ENCODE data around the gene ITGA11. TPM values are rescaled to one million over a fixed set of nuclear protein-coding genes. Genes with fewer than 3 reads are reported as not detected.
"Not testable (repeated sequence)": the region's sequence is repeated elsewhere in the genome, so short reads cannot be mapped to it uniquely, and the experiment has no call there.

Gene ITGA11
- total RNA-seq, 1 donor from 2014 or later: 0.92 TPM

DNA sequence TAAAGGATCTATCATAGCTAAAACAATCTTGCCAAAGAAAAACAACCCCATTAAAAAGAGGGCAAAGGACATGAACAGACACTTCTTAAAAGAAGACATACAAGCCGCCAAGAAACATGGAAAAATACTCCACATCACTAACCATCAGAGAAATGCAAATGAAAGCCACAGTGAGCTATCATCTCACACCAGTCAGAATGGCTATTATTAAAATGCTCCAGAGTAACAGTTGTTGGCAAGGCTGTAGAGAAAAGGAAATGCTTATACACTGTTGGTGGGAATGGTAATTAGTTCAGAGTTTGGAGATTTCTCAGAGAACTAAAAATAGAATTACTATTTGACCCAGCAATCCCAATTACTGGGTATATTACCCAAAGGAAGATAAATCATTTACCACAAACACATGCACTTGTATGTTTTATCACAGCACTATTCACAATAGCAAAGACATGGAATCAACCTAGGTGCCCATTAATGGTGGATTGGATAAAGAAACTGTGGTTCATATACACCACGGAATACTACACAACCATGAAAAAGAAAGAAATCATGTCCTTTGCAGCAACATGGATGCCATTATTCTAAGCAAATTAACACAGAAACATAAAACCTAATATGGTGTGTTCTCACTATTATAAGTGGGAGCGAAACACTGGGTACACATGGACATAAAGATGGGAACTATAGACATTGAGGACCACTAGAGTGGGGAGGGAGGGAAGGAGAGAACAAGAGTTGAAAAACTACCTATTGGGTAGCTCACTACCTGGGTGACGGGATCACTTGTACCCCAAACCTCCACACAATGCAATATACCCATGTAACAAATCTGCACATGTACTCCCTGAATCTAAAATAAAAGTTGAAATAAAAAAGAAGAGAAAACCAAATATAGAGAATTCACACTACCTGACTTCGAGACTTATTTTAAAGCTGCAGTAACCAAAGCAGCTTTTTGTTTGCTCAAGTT, 32.6 kb downstream of the ITGA11 start:
- H3K9me3 Mint-ChIP-seq: no peaks in the 10 kb centered on the region
- peaks cover 6% of the 10 kb centered on the region for H3K27me3 Mint-ChIP-seq
- H3K27ac Mint-ChIP-seq: no peak overlapping the region
- H3K36me3 Mint-ChIP-seq: no peaks in the 10 kb centered on the region
- H3K4me1 Mint-ChIP-seq (ENCODE audit: unreplicated experiment): no peaks in the 10 kb centered on the region
- TF ChIP-seq, protein P1, sequence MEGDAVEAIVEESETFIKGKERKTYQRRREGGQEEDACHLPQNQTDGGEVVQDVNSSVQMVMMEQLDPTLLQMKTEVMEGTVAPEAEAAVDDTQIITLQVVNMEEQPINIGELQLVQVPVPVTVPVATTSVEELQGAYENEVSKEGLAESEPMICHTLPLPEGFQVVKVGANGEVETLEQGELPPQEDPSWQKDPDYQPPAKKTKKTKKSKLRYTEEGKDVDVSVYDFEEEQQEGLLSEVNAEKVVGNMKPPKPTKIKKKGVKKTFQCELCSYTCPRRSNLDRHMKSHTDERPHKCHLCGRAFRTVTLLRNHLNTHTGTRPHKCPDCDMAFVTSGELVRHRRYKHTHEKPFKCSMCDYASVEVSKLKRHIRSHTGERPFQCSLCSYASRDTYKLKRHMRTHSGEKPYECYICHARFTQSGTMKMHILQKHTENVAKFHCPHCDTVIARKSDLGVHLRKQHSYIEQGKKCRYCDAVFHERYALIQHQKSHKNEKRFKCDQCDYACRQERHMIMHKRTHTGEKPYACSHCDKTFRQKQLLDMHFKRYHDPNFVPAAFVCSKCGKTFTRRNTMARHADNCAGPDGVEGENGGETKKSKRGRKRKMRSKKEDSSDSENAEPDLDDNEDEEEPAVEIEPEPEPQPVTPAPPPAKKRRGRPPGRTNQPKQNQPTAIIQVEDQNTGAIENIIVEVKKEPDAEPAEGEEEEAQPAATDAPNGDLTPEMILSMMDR (conservative IDR thresholded peaks at IDR 0.05): no peak
- DNase-seq (ENCODE audit: extremely low spot score, unreplicated experiment): no peak
- no peak overlapping the region for H3K4me3 Mint-ChIP-seq

DNA sequence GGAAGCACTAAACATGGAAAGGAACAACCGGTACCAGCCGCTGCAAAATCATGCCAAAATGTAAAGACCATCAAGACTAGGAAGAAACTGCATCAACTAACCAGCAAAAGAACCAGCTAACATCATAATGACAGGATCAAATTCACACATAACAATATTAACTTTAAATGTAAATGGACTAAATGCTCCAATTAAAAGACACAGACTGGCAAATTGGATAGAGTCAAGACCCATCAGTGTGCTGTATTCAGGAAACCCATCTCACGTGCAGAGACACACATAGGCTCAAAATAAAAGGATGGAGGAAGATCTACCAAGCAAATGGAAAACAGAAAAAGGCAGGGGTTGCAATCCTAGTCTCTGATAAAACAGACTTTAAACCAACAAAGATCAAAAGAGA, 34.0 kb downstream of the ITGA11 start:
- not testable (repeated sequence) for DNase-seq (ENCODE audit: extremely low spot score, unreplicated experiment); H3K4me1 Mint-ChIP-seq (ENCODE audit: unreplicated experiment); H3K9me3 Mint-ChIP-seq; H3K36me3 Mint-ChIP-seq; H3K4me3 Mint-ChIP-seq; H3K27ac Mint-ChIP-seq; H3K27me3 Mint-ChIP-seq

DNA sequence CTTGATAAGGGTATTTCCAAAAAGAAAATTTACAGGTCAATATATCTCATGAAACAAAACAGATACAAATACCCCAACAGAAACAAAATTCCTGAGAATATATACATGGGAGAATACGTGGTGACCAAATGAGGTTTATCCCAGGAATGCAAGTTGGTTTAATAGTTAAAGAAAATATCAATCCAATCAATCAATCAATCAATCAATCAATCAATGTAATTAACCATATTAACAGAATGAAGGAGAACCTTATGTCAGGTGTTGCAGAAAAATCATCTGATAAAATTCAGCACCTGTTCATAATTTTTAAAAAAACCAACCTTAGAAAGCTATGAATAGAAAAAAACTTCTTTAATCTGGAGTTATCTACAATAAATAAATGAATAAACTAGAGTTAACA, 35.9 kb downstream of the ITGA11 start:
- Mint-ChIP-seq H3K27me3 (peaks cover 3% of the 10 kb centered on the region), H3K4me3 (no peak overlapping the region), H3K9me3 (no peaks in the 10 kb centered on the region), H3K4me1 (ENCODE audit: unreplicated experiment) (no peaks in the 10 kb centered on the region), H3K36me3 (no peaks in the 10 kb centered on the region), H3K27ac (no peak overlapping the region)
- DNase-seq (ENCODE audit: extremely low spot score, unreplicated experiment): no peak
- TF ChIP-seq, protein P1 (conservative IDR thresholded peaks at IDR 0.05): no peak

- Mint-ChIP-seq H3K27me3 (peaks cover 3% of the 10 kb centered on the region), H3K4me3 (no peak overlapping the region), H3K36me3 (no peaks in the 10 kb centered on the region), H3K4me1 (ENCODE audit: unreplicated experiment) (peaks cover 5% of the 10 kb centered on the region), H3K9me3 (no peaks in the 10 kb centered on the region), H3K27ac (no peak overlapping the region)
- TF ChIP-seq, protein P1 (conservative IDR thresholded peaks at IDR 0.05): no peak
- DNase-seq (ENCODE audit: extremely low spot score, unreplicated experiment): peak; percentile 48
Observed at GRCh38 chr15:68391121-68391520, 40.8 kb downstream of the ITGA11 start.

- H3K27me3 Mint-ChIP-seq: peaks cover 3% of the 10 kb centered on the region
- no peaks in the 10 kb centered on the region for H3K9me3 Mint-ChIP-seq
- peak; percentile 31 for DNase-seq (ENCODE audit: extremely low spot score, unreplicated experiment)
- TF ChIP-seq, protein P1 (conservative IDR thresholded peaks at IDR 0.05): no peak
- no peak overlapping the region for H3K4me3 Mint-ChIP-seq
- peaks cover 5% of the 10 kb centered on the region for H3K4me1 Mint-ChIP-seq (ENCODE audit: unreplicated experiment)
- no peaks in the 10 kb centered on the region for H3K36me3 Mint-ChIP-seq
- no peak overlapping the region for H3K27ac Mint-ChIP-seq
Observed at GRCh38 chr15:68389936-68390817, 41.8 kb downstream of the ITGA11 start.
